Mesodermal cell (in vitro differentiated cells): ENCODE results near the gene PPP1R3F. TPM values are rescaled to one million over a fixed set of nuclear protein-coding genes. Genes with fewer than 3 reads are reported as not detected.

Experiments
- H3K27ac ChIP-seq: 2 replicates; pipeline ENCODE4 v1.7.0; 2013; ENCODE audit warnings: mild to moderate bottlenecking, low read depth, low read length, moderate library complexity; ENCODE audit not compliant: severe bottlenecking
- H3K36me3 ChIP-seq: 2 replicates; pipeline ENCODE4 v1.7.1; 2013; ENCODE audit warnings: mild to moderate bottlenecking, low read length, moderate library complexity; ENCODE audit not compliant: control insufficient read depth, insufficient read depth
- H3K4me1 ChIP-seq: one replicate; pipeline ENCODE4 v1.7.1; 2013; ENCODE audit warnings: mild to moderate bottlenecking, low read length; ENCODE audit not compliant: insufficient read depth, control insufficient read depth, poor library complexity, severe bottlenecking
- H3K4me3 ChIP-seq: 2 replicates; pipeline ENCODE4 v1.7.0; 2013; ENCODE audit warnings: low read length, control low read depth, mild to moderate bottlenecking; ENCODE audit not compliant: insufficient read depth, poor library complexity, severe bottlenecking; ENCODE audit errors: extremely low read depth
- H3K9me3 ChIP-seq: 2 replicates; pipeline ENCODE4 v1.7.1; 2013; ENCODE audit warnings: mild to moderate bottlenecking, low read length, moderate library complexity; ENCODE audit not compliant: control insufficient read depth
- WGBS, 2 experiments: methylation state at CpG; one replicate each; pipeline ENCODE4 v1.1.5; 2013; ENCODE audit warnings: missing lambda C conversion rate in 2 of 2; ENCODE audit not compliant: insufficient coverage in 2 of 2; 5-methylcytosine and 5-hydroxymethylcytosine counted together
- polyA plus RNA-seq, 2 experiments: library from polyadenylated mRNA; stranded (reverse); fragments of 50-300 nt; gene quantifications; one replicate each; pipeline ENCODE4 v1.2.3, GENCODE V29; 2013

Gene PPP1R3F, protein sequence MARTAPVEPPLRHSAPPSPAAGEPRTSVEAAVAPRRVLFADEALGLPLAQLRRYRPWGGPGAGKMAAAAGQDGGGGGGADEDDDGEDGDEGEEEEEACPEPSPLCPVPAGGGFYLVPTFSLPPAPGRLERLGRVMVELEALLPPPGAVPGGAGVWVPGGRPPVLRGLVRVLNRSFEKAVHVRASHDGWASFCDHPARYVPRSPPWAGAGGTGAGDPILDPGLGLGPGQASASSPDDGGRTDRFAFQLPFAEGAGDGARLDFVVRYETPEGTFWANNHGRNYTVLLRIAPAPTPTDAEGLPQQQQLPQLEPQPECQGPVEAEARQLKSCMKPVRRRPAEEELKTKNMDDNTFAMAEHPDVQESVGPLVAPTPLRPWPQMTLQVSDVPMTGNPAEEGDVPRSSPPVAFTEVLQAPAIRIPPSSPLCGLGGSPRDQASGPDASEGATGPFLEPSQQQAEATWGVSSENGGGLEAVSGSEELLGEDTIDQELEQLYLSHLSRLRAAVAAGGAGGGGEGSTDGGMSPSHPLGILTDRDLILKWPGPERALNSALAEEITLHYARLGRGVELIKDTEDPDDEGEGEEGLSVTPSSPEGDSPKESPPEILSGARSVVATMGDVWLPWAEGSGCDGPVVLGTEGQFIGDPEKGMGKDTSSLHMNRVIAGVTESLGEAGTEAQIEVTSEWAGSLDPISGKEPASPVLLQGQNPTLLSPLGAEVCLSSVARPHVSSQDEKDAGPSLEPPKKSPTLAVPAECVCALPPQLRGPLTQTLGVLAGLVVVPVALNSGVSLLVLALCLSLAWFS
- 5.0 TPM for polyA plus RNA-seq (2013, experiment 1 of 2)
- polyA plus RNA-seq (2013, experiment 2 of 2) = 4.8 TPM

DNA sequence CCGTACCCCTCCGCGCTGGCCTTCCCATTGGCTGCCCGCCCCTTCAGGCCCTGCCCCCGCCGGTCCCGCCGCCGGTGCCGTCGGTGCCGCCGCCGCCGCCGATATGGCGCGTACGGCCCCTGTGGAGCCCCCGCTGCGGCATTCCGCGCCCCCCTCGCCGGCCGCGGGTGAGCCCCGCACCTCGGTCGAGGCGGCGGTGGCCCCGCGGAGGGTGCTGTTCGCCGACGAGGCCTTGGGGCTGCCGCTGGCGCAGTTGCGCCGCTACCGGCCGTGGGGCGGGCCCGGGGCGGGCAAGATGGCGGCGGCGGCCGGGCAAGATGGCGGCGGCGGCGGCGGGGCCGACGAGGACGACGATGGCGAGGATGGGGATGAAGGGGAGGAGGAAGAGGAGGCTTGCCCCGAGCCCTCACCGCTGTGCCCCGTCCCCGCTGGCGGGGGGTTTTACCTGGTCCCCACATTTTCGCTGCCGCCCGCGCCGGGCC is at the start of gene PPP1R3F:
TSS of gene PPP1R3F (plus strand) at position 27 of the 482 bp plus-strand sequence. CDS start at position 104, 77 bp downstream.
- peaks cover 12% of the 10 kb centered on the region for H3K36me3 ChIP-seq
- no peaks in the 10 kb centered on the region for H3K9me3 ChIP-seq
- 0% methylated on average over 9 to 11 of the region's 70 CpGs for WGBS, 2 experiments
- no peaks in the 10 kb centered on the region for H3K4me1 ChIP-seq
- H3K27ac ChIP-seq = peak within 1 kb of the TSS; percentile 96
- H3K4me3 ChIP-seq = peak within 1 kb of the TSS; percentile 49

DNA sequence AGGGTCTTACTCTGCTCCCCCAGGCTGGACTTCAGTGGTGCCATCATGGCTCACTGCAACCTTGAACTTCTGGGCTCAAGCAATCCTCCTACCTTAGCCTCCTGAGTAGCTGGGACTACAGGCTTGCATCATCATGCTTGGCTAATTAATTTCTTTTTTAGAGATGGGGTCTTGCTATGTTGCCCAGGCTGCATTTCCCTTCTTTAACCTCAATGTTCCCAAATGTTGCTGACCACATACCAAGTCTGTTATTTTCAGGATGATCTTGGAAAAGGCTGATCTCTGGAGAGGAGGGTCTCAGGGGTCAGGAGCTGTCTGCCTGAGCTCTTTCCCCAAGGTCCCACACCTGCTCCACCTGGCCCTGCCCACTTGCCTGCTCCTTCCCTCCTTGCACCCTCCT is 49.5 kb upstream of the PPP1R3F start:
- no peak overlapping the region for H3K27ac ChIP-seq
- no peaks in the 10 kb centered on the region for H3K9me3 ChIP-seq
- no peaks in the 10 kb centered on the region for H3K4me1 ChIP-seq
- H3K36me3 ChIP-seq = no peaks in the 10 kb centered on the region
- H3K4me3 ChIP-seq = no peak overlapping the region

- H3K36me3 ChIP-seq = no peaks in the 10 kb centered on the region
- no peaks in the 10 kb centered on the region for H3K9me3 ChIP-seq
- WGBS, 2 experiments = 83% methylated on average over 1 of the region's 2 CpGs; no CpG with 5 or more reads in 1 of the 2 experiments
- no peak overlapping the region for H3K27ac ChIP-seq
- H3K4me1 ChIP-seq = no peaks in the 10 kb centered on the region
- no peak overlapping the region for H3K4me3 ChIP-seq
Observed at GRCh38 chrX:49221868-49222267, 47.7 kb upstream of the PPP1R3F start.

DNA sequence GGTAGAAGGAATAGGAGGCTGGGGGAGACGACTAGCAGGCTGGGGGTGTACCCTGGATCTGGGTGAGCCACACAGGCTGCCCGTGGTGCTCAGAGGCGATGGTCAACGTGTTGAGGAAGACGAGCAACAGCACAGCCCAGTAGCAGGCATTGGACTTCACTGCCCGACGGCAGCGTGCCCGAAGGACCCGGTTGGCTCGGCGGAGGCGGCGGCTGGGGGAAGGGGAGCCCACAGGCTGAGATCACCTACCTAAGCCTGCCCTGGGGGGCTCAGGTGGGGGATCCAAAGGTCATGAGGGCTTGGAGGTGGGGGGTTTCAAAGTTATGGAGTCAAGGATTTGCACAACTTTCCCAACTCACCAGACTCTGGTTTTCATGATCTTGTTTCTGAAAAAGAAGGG is 43.7 kb upstream of the PPP1R3F start:
- Histone ChIP-seq H3K4me3 (no peak overlapping the region), H3K27ac (no peak overlapping the region), H3K36me3 (no peaks in the 10 kb centered on the region), H3K4me1 (no peaks in the 10 kb centered on the region), H3K9me3 (no peaks in the 10 kb centered on the region)
- 87 to 90% methylated on average over 2 to 10 of the region's 14 CpGs for WGBS, 2 experiments

- H3K4me1 ChIP-seq = no peaks in the 10 kb centered on the region
- H3K9me3 ChIP-seq = no peaks in the 10 kb centered on the region
- H3K36me3 ChIP-seq = no peaks in the 10 kb centered on the region
- no peak overlapping the region for H3K4me3 ChIP-seq
- no peak overlapping the region for H3K27ac ChIP-seq
- WGBS, 2 experiments = 86 to 96% methylated on average over 1 to 4 of the region's 9 CpGs
Observed at GRCh38 chrX:49226946-49227345, 42.6 kb upstream of the PPP1R3F start.

- no CpG with 5 or more reads among the region's 2 CpGs for WGBS, 2 experiments
Observed at GRCh38 chrX:49227726-49228125, 41.9 kb upstream of the PPP1R3F start.

DNA sequence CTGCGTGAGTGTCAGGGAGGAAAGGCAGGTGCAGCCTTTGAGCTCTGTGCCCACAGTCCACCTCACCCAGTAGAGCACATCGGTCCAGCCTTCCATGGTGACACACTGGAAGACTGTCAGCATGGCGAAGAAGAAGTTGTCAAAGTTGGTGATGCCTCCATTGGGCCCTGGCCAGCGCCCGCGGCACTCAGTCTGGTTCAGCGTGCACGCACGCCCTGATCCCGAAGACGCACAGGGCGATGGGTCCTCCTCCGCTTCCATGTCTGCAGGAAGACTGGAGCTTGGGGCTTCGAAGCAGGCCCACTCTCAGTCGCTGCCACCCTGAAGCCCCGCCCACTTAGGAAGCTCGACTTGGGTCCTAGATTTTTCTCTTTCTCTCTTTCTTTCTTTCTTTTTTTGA is 41.4 kb upstream of the PPP1R3F start:
- no peaks in the 10 kb centered on the region for H3K9me3 ChIP-seq
- 92 to 100% methylated on average over 6 to 7 of the region's 17 CpGs for WGBS, 2 experiments
- H3K36me3 ChIP-seq = no peaks in the 10 kb centered on the region
- no peak overlapping the region for H3K27ac ChIP-seq
- H3K4me3 ChIP-seq = no peak overlapping the region
- H3K4me1 ChIP-seq = no peaks in the 10 kb centered on the region

More at GRCh38 chrX:49227726-49228125, 41.9 kb upstream of the PPP1R3F start:
- Histone ChIP-seq H3K27ac (no peak overlapping the region), H3K9me3 (no peaks in the 10 kb centered on the region), H3K4me3 (no peak overlapping the region), H3K4me1 (no peaks in the 10 kb centered on the region), H3K36me3 (no peaks in the 10 kb centered on the region)

DNA sequence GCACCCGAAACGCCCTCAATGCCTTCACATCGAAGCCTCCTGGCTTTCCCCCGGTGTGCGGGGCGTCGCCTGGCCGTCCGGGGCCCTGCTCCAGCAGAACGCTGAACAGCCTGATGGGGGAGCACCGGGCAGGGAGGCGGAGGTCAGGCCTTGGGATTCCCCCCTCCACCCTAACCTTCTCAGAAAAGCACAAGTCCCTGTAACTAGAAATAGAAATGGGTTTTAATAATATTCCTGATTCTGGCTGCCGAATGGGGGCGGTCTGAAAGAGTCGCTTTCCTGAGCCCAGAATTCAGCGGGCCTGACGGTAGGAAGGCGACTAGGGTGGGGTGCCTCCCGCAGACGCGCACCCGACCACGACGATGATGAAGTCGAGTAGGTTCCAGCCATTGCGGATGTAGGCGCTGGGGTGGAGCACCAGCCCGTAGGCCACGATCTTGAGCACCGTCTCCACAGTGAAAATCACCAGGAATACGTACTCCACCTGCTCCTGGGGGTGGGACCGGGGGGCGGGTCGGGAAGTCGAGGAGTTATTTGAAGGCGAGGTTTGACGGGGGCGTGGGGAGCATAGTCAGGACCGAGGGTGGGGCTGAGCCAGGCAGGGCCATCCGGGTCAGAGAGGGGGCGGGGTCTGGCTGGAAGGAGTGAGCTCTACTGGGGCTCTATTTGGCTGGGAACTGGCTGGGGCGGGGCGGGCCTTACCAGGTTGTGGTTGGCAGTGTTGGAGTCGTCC is 38.9 kb upstream of the PPP1R3F start:
- Histone ChIP-seq H3K4me1 (no peaks in the 10 kb centered on the region), H3K4me3 (peak overlapping the region; percentile 33), H3K27ac (no peak overlapping the region), H3K9me3 (no peaks in the 10 kb centered on the region), H3K36me3 (no peaks in the 10 kb centered on the region)
- 9 to 24% methylated on average over 3 to 14 of the region's 44 CpGs for WGBS, 2 experiments

DNA sequence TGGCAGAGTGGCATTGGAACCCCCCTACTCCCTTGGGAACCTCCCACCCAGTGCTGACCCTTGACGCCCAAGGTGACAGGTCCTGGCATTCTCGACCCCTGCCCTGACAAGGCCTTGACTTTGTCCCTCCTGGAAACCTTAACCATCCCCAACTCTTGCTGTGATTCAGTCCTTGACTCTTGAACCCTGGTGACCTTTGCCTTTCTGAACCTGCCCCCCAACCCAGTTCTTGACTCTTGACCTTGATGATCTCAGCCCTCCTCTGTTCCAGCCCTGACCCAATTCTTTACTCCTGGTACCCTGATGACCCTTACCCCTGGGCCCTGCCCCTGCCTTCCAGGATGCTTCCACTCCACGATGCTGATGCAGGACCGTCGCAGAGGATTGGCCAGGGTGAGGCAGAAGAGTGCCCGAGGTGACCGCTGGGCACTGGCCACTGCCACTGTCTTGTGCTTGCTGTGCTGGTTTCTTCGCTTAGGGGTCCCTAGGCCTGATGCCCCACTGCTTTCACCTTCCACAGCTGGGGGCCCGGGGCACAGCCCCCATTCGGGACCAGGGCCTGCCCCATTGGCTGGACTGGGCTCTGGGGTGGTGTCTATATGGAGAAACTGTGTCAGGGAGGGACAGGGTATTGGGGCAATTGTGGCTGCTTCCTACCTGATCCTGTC is 38.1 kb upstream of the PPP1R3F start:
- Histone ChIP-seq H3K9me3 (no peaks in the 10 kb centered on the region), H3K4me3 (no peak overlapping the region), H3K4me1 (no peaks in the 10 kb centered on the region), H3K27ac (no peak overlapping the region), H3K36me3 (no peaks in the 10 kb centered on the region)
- whole genome bisulfite sequencing, 2 experiments = 96% methylated on average over 7 of the region's 10 CpGs; no CpG with 5 or more reads in 1 of the 2 experiments

GRCh38 chrX:49232525-49232924 is 37.1 kb upstream of the PPP1R3F start:
- Histone ChIP-seq H3K27ac (no peak overlapping the region), H3K9me3 (no peaks in the 10 kb centered on the region), H3K4me1 (no peaks in the 10 kb centered on the region), H3K36me3 (no peaks in the 10 kb centered on the region), H3K4me3 (no peak overlapping the region)
- no CpG with 5 or more reads among the region's 2 CpGs for WGBS, 2 experiments
